SK-N-SH (cell line): ENCODE results near the gene TMOD2.

Source experiments
- CHD2 ChIP-seq: fragments of 150-350 bp; IDR thresholded peaks from 2 replicates; pipeline ENCODE4 v1.6.1; 2018; ENCODE audit warnings: low read length; ENCODE audit not compliant: partially characterized antibody
- MEF2A ChIP-seq: IDR thresholded peaks from 2 replicates; pipeline ENCODE4 v1.4.0; 2012; ENCODE audit warnings: low read depth, borderline replicate concordance
- POLR2AphosphoS5 ChIP-seq: IDR thresholded peaks from 2 replicates; pipeline ENCODE4 v1.6.1; 2012; ENCODE audit warnings: low read depth, low read length
- RAD21 ChIP-seq: IDR thresholded peaks from 2 replicates; pipeline ENCODE4 v1.6.1; 2012; ENCODE audit warnings: mild to moderate bottlenecking, low read length
- RFX5 ChIP-seq: IDR thresholded peaks from 2 replicates; pipeline ENCODE4 v1.6.1; 2012; ENCODE audit warnings: mild to moderate bottlenecking, improper control_type of control experiment, low read length
- SIN3A ChIP-seq: IDR thresholded peaks from 2 replicates; pipeline ENCODE4 v1.6.1; 2012; ENCODE audit warnings: low read depth, mild to moderate bottlenecking, low read length, moderate library complexity, borderline replicate concordance
- SMC3 ChIP-seq: IDR thresholded peaks from 2 replicates; pipeline ENCODE4 v1.6.1; 2012; ENCODE audit warnings: low read depth, low read length, improper control_type of control experiment
- TAF1 ChIP-seq: IDR thresholded peaks from 2 replicates; pipeline ENCODE4 v1.6.1; 2012; ENCODE audit warnings: low read depth, mild to moderate bottlenecking, low read length, moderate library complexity, borderline replicate concordance
- TF ChIP-seq, protein P1 (sequence below): IDR thresholded peaks from 2 replicates; pipeline ENCODE4 v1.4.0; 2012; ENCODE audit warnings: low read depth, borderline replicate concordance
- TF ChIP-seq, protein P2 (sequence below): fragments of 200-600 bp; sonication (generic); IDR thresholded peaks from 2 replicates; pipeline ENCODE4 v1.6.1; 2017; ENCODE audit warnings: antibody characterized with exemption, mild to moderate bottlenecking, moderate library complexity

DNA sequence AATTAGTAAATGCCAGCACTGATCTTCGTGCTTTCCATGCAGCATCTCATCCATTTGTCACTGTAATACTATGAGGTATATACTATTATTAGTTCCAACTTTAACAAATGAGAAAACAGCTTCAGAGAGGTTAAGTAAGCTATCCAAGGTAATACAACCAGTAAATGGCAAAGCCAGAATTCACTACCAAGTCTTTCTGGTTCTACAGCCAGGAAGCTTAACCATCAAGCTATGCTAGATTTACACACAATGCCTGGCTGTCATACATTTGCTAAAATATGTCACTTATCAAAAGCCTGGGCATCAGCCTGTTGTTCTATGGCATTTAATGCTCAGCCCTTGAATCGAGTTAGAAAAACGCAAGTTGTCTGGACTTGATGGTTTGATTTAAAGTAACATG is 32.6 kb downstream of the TMOD2 start:
- TF ChIP-seq, protein P1, sequence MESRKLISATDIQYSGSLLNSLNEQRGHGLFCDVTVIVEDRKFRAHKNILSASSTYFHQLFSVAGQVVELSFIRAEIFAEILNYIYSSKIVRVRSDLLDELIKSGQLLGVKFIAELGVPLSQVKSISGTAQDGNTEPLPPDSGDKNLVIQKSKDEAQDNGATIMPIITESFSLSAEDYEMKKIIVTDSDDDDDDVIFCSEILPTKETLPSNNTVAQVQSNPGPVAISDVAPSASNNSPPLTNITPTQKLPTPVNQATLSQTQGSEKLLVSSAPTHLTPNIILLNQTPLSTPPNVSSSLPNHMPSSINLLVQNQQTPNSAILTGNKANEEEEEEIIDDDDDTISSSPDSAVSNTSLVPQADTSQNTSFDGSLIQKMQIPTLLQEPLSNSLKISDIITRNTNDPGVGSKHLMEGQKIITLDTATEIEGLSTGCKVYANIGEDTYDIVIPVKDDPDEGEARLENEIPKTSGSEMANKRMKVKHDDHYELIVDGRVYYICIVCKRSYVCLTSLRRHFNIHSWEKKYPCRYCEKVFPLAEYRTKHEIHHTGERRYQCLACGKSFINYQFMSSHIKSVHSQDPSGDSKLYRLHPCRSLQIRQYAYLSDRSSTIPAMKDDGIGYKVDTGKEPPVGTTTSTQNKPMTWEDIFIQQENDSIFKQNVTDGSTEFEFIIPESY = no peak
- TF ChIP-seq CHD2 (no peak), SIN3A (no peak), POLR2AphosphoS5 (no peak), SMC3 (no peak), TAF1 (no peak), MEF2A (no peak), RFX5 (no peak), RAD21 (no peak)
- TF ChIP-seq, protein P2, sequence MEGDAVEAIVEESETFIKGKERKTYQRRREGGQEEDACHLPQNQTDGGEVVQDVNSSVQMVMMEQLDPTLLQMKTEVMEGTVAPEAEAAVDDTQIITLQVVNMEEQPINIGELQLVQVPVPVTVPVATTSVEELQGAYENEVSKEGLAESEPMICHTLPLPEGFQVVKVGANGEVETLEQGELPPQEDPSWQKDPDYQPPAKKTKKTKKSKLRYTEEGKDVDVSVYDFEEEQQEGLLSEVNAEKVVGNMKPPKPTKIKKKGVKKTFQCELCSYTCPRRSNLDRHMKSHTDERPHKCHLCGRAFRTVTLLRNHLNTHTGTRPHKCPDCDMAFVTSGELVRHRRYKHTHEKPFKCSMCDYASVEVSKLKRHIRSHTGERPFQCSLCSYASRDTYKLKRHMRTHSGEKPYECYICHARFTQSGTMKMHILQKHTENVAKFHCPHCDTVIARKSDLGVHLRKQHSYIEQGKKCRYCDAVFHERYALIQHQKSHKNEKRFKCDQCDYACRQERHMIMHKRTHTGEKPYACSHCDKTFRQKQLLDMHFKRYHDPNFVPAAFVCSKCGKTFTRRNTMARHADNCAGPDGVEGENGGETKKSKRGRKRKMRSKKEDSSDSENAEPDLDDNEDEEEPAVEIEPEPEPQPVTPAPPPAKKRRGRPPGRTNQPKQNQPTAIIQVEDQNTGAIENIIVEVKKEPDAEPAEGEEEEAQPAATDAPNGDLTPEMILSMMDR = no peak
